ENCODE results near the gene ZNF554. TPM values are rescaled to one million over a fixed set of nuclear protein-coding genes. Genes with fewer than 3 reads are reported as not detected.

ZNF554 gene
- total RNA-seq, result 1 to 10 TPM; 4.1 to 4.3 TPM
- long read RNA-seq, partial matches to known transcripts, result 1 of 9 reads
- long read RNA-seq, other reads (novel, unspliced or antisense), result 5 of 9 reads

DNA sequence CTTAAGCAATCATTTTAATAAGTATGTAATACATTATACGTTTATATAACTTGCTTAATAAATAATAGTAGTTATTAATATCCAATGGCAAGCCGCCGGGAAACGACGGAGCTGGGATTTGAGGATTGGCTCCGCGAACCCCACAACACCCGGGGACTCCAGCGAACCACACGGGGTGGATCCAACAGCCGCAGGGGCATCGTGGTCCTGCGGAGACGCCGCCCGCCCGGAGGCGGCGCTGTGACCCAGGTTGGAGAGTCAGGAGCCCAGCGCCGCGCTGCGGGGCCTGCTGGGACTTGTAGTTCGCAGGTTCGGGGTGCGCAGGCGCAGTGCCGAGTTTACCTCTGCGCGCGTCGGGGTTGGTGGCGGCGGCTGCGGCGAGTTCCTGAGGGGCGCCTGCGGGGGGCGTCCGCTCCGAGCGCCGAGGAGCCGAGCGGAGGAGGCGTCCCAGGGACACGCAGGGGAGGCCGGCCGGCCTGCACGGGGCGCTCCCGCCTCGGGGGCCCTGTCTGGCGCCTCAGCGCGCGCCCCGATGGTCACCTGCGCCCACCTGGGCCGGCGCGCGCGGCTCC, at the start of gene ZNF554:
TSS of gene ZNF554 (plus strand) at position 329 of the 572 bp plus-strand sequence. CDS start at position 533, 204 bp downstream.
- intact Hi-C loops (cut with DNase I, micrococcal nuclease), result no loop called here
- DNase-seq, result peak; percentile 96 to 99
- ATAC-seq, result peak; percentile 96

DNA sequence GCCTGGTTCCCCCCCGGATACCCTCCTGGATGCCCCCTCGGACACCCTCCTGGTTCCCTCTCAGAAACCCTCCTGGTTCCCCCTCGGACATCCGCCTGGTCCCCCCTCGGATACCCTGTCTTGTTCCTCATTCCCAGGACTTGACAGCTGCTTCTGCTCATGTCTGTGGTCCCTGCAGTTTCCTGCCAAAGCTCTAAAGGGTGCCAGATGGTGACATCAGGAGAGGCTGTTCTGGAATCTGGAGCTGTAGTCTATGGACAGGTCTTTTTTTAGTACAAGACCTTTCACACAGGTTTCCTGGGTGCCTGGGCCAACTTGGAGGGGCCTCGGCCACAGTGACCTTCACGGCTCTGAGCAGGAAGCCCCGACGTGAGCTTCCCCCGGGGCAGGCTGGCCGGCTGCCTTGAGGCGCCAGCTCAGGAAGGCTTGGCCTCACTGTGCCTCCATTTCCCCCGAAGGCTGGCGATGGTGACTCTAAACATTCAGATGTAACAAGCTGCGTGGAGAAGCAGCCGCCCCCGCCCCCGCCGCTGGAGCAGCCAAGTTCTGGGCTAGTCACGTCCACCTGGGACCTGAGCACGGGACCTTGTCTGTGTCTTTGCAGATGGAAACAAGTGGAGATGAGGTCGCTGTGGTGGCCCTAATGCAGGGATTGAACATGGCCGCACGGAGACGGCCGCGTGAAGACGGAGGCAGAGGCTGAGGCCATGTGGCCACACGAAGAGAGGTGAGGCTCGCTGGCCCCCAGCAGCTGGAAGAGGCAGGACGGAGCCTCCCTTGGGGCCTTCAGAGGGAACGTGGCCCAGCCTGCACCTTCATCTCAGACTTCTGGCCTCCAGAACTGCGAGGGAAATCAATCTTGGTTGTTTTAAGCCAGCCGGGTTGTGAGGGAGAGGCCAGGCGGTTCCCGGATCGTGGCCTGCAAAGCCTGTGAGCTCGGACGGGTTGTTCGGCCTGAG, 49.3 kb upstream of the ZNF554 start:
- intact Hi-C loops (cut with DNase I, micrococcal nuclease), result no loop called here
- DNase-seq (peak; percentile 27 to 41), ATAC-seq (no peak)

DNA sequence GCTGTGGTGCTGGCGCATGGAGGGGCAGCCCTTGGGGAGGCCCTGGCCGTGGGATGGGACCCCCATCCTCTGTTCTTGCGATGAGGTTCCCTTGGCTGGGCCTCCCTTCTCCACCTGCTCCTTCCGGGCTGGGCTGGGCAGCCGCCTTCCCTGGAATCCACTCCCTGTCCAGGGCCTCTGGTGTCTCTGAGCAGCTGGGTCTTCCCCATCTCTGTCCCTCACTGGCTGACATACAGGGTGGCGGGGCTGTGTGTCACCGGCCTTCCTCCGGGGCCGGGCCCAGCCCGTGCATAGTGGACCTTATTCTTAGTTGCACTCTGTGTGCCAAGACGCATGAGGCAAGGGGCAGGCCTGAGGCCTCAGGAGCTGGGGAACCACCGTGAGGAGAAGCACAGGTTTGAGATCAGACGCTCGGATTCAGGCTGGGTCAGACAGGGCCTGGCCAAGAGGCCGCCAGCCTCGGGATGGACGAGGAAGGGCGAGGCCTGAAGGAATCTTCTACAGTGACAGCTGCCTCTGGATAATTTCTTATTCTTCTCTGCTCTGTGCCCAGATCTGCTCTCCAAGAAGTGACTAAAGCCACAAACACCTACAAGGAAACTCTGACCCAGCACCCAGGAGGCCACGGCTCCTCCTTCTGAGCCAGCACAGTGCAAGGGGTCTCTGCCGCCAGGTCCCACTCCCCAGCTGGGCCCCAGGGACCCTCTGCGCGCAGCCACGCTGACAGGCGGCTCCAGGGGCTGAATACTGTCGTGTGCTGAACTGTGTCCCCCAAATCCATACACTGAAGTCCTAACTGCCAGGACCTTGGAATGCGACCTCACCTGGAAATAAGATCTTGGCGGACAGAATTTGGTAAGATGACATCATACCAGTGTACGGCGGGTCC, 47.6 kb upstream of the ZNF554 start:
- DNase-seq, result no peak

DNA sequence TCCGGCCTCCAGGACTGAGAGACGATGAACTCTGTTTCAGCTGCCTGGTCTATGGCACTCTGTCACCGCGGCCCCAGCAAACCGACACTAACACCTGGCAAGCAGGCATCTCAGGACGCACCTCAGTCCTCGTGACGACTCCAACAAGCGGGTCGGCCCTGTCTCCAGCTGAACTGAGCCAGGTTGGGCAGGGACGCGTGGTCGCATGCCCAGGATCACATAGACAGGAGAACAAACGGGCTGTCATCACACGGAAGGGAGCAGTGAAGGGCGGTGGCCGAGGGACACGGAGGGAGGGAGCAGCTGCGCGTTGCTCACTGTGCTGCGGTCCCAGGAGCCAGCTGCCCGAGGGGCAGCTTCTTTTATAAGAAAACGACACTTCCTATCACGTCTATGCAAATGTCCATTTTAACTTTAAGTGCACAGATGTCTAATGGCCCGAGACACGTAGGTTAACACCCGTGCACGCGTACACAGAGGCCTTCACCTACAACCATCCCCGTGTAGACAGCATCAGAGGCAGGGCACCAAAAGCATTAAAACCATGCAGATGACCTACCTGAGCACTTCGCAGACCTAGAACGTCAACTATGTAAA, 45.5 kb upstream of the ZNF554 start:
- ATAC-seq (no peak), DNase-seq (no peak)
- intact Hi-C loops (cut with DNase I, micrococcal nuclease), result no loop called here

More for the DNA sequence above, 47.6 kb upstream of the ZNF554 start:
- ATAC-seq, result no peak
- intact Hi-C loops (cut with DNase I, micrococcal nuclease), result no loop called here

DNA sequence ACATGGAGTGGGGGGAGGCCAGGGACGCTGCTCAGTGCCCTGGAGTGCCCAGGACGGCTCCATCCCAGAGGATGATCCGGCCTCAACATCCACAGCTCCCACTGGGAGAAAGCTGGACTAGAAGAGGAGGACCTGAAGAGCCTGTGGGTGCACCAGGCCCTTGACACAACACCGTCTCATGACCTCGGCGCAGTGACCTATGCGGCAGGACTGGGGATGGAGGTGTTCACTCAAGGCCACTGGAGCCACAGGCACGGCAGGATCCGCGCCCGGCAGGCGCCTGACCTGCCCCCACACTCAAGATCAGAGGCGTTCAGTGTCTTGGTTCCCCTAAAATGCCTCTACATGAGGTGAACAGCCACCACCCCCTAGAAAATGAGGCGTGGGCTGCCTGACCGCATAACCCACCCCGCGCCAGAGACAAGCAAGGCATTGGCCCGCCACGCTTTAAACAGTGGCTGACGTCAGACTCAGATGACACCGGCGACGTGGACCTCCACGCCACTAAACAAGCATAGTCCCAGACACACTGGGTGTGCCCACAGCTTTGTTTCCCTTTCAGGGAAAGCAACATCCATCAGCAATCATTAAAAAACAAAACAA, 44.6 kb upstream of the ZNF554 start:
- intact Hi-C loops (cut with DNase I, micrococcal nuclease), result no loop called here
- peak; percentile 12 for ATAC-seq
- DNase-seq, result no peak

DNA sequence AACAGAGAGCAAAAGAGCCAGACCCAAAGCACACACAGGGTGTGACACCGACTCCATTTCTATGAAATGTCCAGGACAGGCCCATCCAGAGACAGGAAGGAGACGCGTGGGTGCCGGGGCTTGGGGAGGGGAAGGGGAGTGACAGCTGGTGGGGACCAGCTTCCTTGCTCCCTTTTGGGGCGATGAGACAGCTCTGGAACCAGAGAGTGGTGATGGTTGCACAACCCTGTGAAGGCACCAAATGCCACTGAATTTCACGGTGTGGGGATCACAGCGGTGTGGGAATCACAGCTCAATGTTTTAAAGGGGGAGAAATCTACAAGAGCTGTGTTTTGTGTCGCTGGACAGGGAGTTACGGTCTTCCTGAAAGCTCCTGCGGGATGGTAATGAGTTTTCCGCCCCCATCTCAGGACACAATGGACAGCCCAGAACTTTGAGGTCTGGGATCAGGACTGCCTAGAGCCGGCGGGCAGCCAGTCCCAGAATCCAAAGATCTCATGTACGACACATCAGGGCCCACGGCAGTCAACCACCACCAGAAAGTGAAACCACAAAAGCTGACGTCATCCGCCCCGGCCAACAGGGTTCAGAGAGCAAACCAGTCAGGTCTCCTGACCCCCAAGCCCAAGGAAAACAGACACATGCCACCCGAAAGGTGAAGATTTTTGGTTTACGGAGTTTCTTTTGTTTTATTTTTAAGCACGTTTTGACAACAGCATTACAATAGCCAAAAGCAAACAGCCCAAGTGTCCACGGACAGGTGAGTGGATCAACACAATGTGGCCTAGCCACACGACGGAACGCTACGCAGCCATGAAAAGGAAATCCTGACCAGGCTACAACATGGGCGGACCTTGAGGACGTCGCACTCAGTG, 43.9 kb upstream of the ZNF554 start:
- intact Hi-C loops (cut with DNase I, micrococcal nuclease), result no loop called here
- ATAC-seq (peak; percentile 29), DNase-seq (peak; percentile 62 to 73)

DNA sequence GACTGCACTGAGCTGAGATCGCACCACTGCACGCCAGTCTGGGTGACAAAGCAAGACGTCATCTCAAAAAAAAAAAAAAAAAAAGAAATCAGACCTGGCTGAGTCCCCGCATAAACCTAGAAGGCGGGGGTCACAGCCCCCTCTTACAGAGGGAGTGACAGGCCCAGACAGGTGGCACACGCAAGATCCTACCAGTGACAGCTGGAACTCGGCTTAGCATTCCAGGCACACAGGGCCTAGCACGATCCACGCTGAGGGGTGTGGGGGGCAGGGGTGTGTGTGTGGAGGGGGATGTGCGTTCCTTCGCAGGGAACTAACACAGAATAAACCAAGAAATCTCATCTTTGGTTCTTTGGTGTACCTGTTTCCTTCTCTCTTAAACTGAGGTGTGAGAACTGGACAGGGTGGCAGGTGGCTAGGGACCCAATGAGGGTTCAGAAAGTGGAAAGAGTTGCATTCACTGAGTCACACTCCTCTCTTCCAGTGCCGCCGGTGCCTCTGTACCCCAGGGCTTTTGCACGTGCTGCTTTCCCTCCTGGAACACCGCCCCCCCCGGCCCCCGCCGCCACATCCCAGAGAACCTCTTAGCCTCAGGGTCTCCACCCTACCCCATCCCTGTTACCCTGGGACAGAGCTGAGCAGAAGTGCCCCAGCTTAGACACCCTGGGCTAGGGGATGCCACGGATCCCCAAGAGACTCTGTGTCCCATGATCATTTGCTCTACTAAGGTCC, 41.5 kb upstream of the ZNF554 start:
- ATAC-seq, result no peak
- intact Hi-C loops (cut with DNase I, micrococcal nuclease), result no loop called here
- DNase-seq, result no peak

DNA sequence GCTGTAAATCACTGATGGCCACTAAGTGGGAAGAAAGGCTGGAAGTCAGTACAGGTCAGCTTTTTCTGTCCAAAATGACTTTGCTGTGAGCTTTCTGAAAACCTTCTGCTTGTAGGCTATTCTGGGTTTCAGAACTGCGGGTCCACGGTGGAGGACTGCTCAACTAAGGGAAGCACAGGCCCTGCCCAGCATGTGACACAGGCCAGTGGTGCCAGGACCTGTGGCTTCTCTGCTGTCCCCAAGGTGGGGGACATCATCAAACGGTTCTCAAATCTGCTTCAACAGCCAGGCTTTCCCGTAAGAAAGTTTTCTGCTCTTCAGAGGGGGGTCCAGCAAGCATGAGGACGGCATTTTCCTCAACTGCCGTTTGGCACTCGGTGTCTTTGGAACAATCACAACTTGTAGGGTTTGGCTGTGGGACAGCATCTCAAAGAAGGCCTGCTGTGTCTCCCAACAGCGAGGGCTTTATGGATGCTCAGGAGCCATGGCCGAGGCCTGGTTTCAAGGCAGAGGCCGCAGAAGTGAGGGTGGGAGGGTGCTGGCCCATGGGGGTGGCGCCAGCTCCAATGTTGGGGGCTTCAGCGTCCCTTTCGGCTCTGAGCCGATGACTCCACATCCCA, 40.4 kb upstream of the ZNF554 start:
- no peak for ATAC-seq
- no peak for DNase-seq
- intact Hi-C loops (cut with DNase I, micrococcal nuclease), result no loop called here

DNA sequence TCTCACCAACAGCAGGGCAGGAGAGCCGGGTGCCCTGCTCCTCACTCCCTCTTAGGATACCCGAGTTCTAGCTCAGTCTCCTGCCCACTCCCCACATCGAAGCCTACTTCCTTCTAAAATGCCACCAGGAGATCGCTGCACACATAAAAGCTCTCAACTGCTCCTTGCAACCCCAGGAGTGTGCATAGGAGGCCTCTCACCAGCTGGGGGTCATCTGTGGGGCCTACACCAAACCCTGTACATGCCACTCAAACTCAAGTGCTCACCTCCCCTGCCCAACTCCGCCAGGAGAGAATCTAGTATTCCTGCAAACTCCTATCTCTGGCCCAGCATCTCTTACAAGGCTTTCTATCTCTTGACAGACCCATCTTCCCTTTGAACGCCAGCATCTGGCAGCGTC, 39.4 kb upstream of the ZNF554 start:
- no peak for ATAC-seq
- DNase-seq, result no peak
- intact Hi-C loops (cut with DNase I, micrococcal nuclease), result no loop called here

DNA sequence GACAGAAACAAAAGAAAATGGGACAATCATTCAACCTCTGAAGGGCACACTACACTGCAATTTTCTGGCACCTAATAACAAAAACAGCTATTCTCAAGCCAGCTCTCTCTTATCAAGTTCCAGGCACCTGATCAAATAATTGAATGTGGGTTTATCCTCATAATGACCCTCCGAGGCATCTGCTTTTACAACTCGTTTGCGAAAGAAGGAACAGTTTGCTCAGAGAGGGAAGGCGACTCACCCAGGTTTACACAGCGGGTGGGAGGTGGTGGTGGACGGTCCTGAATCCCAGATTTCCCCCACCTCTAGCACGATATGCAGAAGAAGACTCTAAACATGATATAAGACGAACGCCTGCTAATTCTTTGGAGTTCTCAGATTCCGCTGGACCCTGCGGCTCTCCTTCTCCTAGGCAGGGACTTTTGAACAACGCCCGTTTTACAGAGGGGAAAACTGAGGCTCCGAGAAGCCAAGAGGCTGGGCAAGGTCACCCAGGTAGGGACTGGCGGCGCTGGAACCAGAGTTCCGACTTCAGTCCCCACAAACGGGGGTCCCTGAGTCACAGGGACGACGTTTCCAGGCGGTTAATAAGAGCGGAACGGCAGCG, 37.2 kb upstream of the ZNF554 start:
- ATAC-seq (no peak), DNase-seq (no peak)
- intact Hi-C loops (cut with DNase I, micrococcal nuclease), result no loop called here

DNA sequence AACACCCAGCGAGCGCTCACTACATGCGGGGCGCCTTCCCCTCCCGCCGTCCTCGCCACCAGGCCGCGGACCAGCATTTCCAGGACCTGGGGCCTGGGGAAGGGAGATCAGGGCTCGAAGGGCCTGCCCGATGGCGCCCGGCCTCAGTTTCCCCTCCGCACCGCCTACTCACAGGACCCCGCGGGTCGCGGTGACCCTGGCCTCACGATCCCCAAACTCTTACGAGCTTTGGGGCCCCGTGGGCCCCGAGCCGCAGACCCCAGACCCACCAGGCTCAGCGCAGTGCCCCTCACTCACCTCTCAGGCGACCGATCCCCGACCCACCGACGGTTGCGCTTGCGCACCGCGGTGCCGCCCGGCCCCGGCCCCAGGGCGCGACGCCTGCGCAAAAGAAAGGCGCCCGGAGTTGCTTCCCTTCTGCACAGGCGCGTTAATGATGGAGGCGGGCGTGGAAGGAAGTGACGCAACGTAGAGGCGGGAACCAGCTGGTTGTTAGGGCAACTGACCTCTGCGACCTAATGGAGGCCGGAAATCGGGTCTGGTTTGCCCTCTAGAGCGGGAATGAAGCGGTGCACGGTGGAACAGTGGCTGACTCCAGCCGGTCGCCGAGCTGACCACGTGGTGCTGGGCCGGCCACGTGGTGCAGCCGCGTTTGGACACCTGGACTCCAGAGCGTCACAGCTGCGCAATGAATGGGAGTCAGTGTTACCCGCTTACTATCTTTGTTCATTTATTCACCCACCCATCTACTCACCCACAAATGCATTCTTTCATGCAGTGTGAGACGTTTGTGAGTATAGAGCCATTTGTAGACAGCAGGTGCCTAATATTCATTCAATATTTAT, 36.5 kb upstream of the ZNF554 start, which contains the start of gene SGTA:
TSS of gene SGTA (minus strand) at position 338 of the 845 bp plus-strand sequence. CDS start 14,205 bp downstream, outside the sequence.
- DNase-seq (peak; percentile 98 to 99), ATAC-seq (peak; percentile 81)
- intact Hi-C loops (cut with DNase I, micrococcal nuclease), result no loop called here

DNA sequence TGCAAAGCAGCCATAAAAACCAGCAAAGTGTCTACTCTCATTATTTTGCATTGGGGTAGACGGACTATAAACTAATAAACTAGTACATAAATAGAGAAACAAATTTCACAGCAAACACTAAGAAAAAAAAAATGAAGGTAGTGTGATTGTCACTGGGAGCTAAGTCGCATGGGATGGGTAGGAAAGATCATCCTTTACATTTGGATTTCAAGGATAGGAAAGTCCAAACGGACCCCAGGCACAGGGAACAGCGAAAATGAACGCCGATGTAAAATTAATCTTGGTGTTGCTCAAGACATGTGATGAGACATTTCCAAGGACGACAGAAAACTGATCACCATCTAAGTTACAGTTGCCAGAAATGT, 35.9 kb upstream of the ZNF554 start:
- intact Hi-C loops (cut with DNase I, micrococcal nuclease), result no loop called here
- ATAC-seq (no peak), DNase-seq (no peak)

DNA sequence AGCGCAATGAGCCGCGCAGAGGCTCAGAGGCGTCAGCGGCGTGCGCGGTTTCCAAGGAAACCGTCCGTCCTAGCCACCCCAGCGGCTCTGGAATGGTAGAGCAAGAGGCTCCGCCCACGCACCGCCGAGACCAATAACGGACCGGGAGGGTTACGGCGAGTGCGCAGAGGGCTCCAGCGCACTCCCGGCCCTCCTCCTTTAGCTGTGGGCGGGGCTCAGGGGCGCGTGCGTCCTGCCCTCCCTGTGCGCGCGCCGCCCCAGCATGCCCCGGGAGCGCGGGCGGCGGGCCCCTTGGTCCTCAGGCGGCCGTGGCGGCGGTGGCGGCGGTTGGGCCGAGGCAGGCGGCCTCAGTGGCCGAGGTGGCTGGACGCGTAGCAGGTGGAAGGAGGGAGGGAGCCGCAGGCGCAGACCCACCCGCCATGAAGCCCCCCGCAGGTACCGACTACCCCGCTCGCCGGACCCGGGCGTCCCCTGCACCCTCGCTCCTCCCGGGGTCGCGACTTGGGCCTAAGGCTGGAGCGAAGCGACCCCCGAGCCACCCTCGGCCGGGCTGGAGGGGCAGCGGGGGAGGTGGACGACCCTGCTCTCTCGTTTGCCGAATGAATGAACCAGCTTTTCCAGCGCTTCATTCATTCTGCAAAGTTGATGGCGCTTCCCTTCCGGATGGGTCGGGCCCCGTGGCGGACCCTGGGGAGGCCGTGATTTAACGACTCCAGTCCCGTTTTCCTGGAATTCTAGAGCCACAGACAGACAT, 34.2 kb upstream of the ZNF554 start, which contains the start of gene THOP1:
TSS of gene THOP1 (plus strand) at position 260 of the 754 bp plus-strand sequence. CDS start at position 420, 160 bp downstream.
- intact Hi-C loops (cut with DNase I, micrococcal nuclease), result no loop called here
- peak; percentile 87 for ATAC-seq
- peak; percentile 99 for DNase-seq

DNA sequence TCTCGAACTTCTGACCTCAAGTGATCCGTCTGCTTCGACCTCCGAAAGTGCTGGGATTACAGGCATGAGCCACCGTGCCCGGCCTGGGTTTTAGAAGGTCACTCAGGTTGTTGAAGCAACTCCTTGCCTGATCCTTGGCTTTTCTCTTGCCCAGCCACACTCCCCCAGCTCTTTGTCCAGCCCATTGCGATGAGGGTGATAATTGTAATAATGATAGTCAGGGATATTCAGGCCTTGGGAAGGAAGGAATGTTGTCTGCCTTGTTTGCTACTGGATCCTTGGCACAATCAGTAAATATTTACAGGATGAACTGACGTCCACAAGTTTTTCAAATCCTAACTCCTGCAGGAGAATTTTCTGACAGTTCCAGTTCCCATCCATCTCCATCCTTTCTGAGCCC, 32.6 kb upstream of the ZNF554 start:
- ATAC-seq (no peak), DNase-seq (no peak)
- intact Hi-C loops (cut with DNase I, micrococcal nuclease), result no loop called here
